Measurements from ENCODE around the gene LIG3. TPM values are rescaled to one million over a fixed set of nuclear protein-coding genes. Genes with fewer than 3 reads are reported as not detected.
A peak's percentile ranks its signal among the peaks of the same experiment; 100 is the strongest.

LIG3 gene
- total RNA-seq, 1 donor from 2014 or later, result 24.5 TPM

DNA sequence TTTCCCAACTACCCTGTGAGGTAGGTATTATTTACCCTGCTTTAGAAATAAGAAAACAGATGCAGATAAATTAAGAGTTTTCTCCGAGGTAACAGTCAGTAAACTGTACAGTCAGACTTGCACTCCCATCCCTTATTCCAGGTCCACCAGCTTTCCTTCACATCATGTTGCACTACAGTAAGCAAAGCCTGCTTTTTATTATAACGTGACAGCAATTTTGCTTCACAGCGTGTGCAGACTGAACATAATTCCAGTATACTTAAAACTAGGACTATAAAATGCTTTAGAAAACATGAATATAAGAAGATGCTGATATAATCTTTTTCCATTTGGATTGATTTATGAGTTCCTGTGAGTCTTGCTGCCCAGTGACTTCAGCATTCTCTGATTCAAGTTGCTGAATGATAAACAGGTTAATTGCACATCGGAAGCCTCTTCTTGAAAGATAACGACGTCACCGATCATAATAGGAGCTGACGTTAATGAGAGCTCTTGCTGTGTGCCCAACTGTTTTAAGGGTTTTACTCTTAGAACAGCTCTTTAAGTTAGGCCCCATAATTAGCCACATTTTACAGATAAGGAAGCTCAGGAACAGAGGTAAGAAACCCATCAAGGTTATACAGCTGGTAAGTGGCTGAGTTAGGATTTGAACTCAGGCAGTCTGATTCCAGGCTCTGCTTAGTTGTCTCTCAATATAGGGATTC is 1.4 kb downstream of the LIG3 start:
- intact Hi-C loops (cut with DNase I), result loop anchor here (5.0 to 10.0 kb wide), 2 partner anchors 593 to 826 kb away; partner anchors contain the start of genes PEX12 and TAF15
- Histone ChIP-seq H3K36me3 (peaks cover 11 to 16% of the 10 kb centered on the region in 2 donors), H3K4me1 (peaks cover 0 to 22% of the 10 kb centered on the region in 2 donors), H3K9me3 (no peaks in the 10 kb centered on the region), H3K27ac (peak overlapping the region; percentile 99 to 100), H3K4me3 (peak overlapping the region; percentile 96 to 97), H3K27me3 (no peaks in the 10 kb centered on the region)
- no peak for TF ChIP-seq CTCF (IDR thresholded peaks at IDR 0.05)
- DNase-seq (ENCODE audit: low spot score in 2 of 2), result no peak

- TF ChIP-seq CTCF (IDR thresholded peaks at IDR 0.05), result no peak
- intact Hi-C loops (cut with DNase I), result loop anchor here (10.0 kb wide), 1 partner anchor 588 kb away; the partner anchor contains the start of gene PEX12
- DNase-seq (ENCODE audit: low spot score in 2 of 2), result no peak
- no peaks in the 10 kb centered on the region for H3K9me3 ChIP-seq
- H3K36me3 ChIP-seq, result peaks cover 39 to 55% of the 10 kb centered on the region in 2 donors
- H3K27me3 ChIP-seq, result no peaks in the 10 kb centered on the region
- no peak overlapping the region for H3K4me3 ChIP-seq
- H3K4me1 ChIP-seq, result peaks cover 0 to 8% of the 10 kb centered on the region in 2 donors
- no peak overlapping the region for H3K27ac ChIP-seq
These were observed 6.9 kb downstream of the LIG3 start for GRCh38 chr17:34987232-34987631.

GRCh38 chr17:34988644-34989043 is 8.3 kb downstream of the LIG3 start:
- Histone ChIP-seq H3K4me3 (no peak overlapping the region), H3K9me3 (no peaks in the 10 kb centered on the region), H3K36me3 (peaks cover 48 to 65% of the 10 kb centered on the region in 2 donors), H3K27ac (no peak overlapping the region), H3K27me3 (no peaks in the 10 kb centered on the region), H3K4me1 (peaks cover 0 to 3% of the 10 kb centered on the region in 2 donors)
- no peak for DNase-seq (ENCODE audit: low spot score in 2 of 2)
- TF ChIP-seq CTCF (IDR thresholded peaks at IDR 0.05), result no peak
- intact Hi-C loops (cut with DNase I), result loop anchor here (10.0 kb wide), 1 partner anchor 586 kb away; the partner anchor contains the start of gene PEX12

GRCh38 chr17:34989473-34989872 is 9.2 kb downstream of the LIG3 start:
- intact Hi-C loops (cut with DNase I), result loop anchor here (10.0 kb wide), 1 partner anchor 585 kb away; the partner anchor contains the start of gene PEX12
- no peak for DNase-seq (ENCODE audit: low spot score in 2 of 2)
- Histone ChIP-seq H3K9me3 (no peaks in the 10 kb centered on the region), H3K27me3 (no peaks in the 10 kb centered on the region), H3K4me1 (peaks cover 0 to under 1% of the 10 kb centered on the region in 2 donors), H3K4me3 (no peak overlapping the region), H3K27ac (no peak overlapping the region), H3K36me3 (peaks cover 56 to 71% of the 10 kb centered on the region in 2 donors)
- no peak for TF ChIP-seq CTCF (IDR thresholded peaks at IDR 0.05)

DNA sequence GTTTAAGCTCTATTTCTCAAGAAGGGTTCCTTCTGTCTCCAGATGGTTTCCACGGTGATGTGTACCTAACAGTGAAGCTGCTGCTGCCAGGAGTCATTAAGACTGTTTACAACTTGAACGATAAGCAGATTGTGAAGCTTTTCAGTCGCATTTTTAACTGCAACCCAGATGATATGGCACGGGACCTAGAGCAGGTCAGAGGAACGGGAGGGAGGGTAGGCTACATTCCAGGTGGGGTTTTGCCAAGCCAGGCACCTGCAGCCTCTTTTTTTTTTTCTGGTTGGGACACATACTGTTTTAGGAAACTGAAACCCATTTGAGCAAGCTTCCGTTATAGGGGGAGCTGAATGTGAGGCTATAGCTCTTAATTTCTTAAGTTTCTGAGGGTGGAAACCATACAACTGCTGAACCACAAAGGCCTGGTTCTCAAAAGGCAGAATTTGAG is 10.6 kb downstream of the LIG3 start:
- Histone ChIP-seq H3K27ac (no peak overlapping the region), H3K4me3 (no peak overlapping the region), H3K4me1 (no peaks in the 10 kb centered on the region), H3K27me3 (no peaks in the 10 kb centered on the region), H3K36me3 (peaks cover 61 to 76% of the 10 kb centered on the region in 2 donors), H3K9me3 (no peaks in the 10 kb centered on the region)
- no peak for DNase-seq (ENCODE audit: low spot score in 2 of 2)
- TF ChIP-seq CTCF (IDR thresholded peaks at IDR 0.05), result no peak
- intact Hi-C loops (cut with DNase I), result no loop called here
